Sigmoid colon (tissue), 4 donors: Measurements from ENCODE around the gene PDS5B.

Source experiments
- CTCF ChIP-seq, 4 experiments: fragments of 450-650 bp in 3 of 4; fragments of 200-600 bp in 1 of 4; IDR thresholded peaks; one replicate each; pipeline ENCODE4 v1.5.1; 2016 to 2019; ENCODE audit warnings: antibody characterized with exemption in 4 of 4, mild to moderate bottlenecking in 3 of 4, moderate library complexity in 2 of 4
- EP300 ChIP-seq, 4 donors: sonication (generic); formaldehyde crosslinking; IDR thresholded peaks; one replicate each; pipeline ENCODE4 v1.6.1; 2017; ENCODE audit warnings: antibody characterized with exemption in 4 of 4
- POLR2A ChIP-seq, 2 donors: fragments of 450-650 bp; IDR thresholded peaks; one replicate each; pipeline ENCODE4 v1.6.1; 2016; ENCODE audit warnings: antibody characterized with exemption in 2 of 2, mild to moderate bottlenecking in 2 of 2, moderate library complexity in 2 of 2
- POLR2AphosphoS5 ChIP-seq, 4 donors: sonication (generic); formaldehyde crosslinking; IDR thresholded peaks; one replicate each; pipeline ENCODE4 v1.6.1; 2017; ENCODE audit warnings: antibody characterized with exemption in 4 of 4

- TF ChIP-seq CTCF (IDR thresholded peaks at IDR 0.05) (no peak), EP300 (IDR thresholded peaks at IDR 0.05) (no peak), POLR2A (IDR thresholded peaks at IDR 0.05) (no peak), POLR2AphosphoS5 (IDR thresholded peaks at IDR 0.05) (no peak)
Measured at GRCh38 chr13:32707471-32707870, 121.2 kb downstream of the PDS5B start.
